Endometrium (tissue), 2 donors: ENCODE results near the gene ACSM5.

ENCODE experiments used
- FAIRE-seq: peaks from 2 replicates; lab custom pipeline; 2012; peaks lifted over from hg19 to GRCh38; lab: Jason Lieb, UNC
- donor health status: control.
- donor health status: control.

ACSM5 gene, protein sequence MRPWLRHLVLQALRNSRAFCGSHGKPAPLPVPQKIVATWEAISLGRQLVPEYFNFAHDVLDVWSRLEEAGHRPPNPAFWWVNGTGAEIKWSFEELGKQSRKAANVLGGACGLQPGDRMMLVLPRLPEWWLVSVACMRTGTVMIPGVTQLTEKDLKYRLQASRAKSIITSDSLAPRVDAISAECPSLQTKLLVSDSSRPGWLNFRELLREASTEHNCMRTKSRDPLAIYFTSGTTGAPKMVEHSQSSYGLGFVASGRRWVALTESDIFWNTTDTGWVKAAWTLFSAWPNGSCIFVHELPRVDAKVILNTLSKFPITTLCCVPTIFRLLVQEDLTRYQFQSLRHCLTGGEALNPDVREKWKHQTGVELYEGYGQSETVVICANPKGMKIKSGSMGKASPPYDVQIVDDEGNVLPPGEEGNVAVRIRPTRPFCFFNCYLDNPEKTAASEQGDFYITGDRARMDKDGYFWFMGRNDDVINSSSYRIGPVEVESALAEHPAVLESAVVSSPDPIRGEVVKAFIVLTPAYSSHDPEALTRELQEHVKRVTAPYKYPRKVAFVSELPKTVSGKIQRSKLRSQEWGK

DNA sequence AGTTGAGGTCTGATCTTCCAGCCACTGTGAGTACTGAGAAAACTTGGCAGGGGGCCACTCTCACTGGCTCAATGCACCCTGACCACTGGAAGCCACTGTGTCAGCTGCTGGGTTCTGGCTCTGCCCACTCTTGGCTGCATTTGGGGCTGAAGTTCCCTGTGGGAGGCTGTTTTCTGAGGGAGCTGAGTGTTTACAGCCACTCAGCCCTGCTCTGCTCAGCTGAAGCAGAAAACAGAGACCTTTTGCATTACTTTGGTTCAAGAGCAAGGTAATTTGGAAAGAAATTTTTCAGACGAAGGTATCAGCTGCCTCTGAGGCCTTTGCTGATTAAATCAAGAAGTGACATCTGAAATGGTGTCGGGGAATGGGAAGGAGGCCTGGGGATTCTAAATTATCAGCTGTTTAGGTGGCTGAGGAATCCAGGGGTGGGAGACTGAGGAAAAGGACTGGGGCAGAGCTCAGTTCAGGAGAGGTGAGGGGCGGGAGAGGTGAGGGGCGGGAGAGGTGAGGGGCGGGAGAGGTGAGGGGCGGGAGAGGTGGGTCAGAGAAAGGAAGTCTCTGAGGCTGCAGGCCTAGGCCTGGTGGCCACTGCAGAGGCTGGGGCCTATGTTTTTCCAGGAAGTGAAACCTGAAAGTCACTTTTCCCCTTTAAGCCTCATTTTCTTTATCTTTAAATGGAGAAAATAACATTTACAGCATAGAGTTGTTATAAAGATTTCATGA is at the start of gene ACSM5:
ACSM5 (plus strand) TSS at position 137 of the 723 bp plus-strand sequence. CDS start 1,951 bp downstream, outside the sequence.
- no peak for FAIRE-seq

DNA sequence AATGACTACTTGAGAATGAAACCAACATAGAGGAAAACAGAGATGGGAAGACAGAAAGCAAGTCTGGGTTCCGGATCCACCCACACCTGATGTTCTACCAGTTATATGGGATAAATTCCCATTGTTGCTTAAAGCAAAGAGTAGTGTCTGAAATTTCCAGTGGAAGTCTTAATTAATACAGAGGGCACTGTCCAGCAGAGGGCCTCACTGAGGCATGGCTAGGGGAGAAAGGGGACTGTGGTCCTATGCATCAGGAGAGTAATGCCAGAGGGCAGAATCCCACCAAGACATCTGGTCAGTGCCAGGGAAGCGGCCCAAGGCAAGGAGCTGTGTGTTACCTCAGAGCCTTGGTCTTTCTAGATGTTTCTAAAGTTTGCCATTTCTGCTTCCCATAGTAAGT is 49.3 kb upstream of the ACSM5 start:
- FAIRE-seq: no peak

DNA sequence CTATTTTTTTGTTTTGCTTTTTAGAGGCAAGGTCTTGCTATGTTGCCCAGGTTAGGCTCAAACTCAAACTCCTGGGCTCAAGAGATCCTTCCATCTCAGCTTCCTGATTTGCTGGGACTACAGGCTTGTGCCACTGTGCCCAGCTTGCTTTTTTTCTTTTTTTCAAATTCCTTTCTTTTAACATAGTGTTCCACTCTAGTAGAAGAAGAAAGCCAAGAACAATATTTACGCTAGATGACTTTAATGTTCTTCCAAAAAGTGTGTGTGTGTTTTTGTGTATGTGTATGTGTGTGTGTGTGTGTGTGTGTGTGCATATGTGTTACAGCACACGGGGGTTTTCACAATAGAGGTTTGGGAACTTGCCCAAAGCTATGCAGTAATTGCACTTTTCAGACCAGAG is 46.1 kb upstream of the ACSM5 start:
- no peak for FAIRE-seq

DNA sequence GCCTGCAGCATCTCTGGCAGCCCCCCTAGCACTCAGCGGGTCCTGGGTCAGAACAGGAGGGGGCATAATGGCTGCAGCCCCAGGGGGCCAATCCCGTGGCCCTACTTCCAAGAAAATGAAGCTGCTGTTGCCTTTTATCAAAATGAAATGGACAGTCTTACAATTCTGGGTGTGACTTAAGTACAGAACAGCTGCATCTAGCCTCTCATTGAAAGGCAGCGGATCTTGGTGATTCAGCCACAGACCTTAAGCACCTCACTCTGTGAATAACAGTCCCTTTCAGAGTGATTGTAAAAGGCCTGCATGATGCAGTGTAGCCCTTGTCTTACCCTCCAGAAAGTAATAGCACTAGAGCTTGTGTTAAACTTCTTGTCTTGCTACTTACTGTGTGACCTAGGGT is 45.3 kb upstream of the ACSM5 start:
- no peak for FAIRE-seq

DNA sequence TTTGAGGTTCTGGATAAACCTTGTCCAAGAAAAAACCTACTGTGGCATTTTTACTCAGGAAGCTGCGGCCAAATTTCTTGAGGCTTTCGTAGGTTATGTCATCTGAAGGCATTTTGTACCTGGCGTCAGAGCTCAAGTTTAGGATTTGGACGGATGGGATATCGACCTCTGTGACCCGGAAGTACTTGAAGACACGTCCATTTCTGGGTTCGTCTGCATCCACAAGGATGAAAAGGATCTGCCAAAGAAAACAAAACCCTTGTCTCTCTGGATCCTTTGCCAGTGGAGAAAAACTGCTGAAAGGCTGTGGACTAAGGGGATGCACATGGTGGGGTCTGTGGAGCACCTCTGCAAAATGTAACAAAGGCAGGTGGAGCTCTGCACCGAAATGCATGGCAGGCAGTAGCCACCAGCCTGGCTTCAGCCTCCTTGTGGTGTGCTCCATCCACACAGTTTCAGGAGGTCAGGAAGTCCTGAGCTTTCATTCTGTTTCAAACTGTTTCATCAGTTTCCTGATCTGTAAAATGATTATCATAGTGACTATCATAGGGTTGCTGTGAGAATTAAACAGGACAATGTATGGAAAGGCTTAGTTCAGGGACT is 39.8 kb upstream of the ACSM5 start:
- no peak for FAIRE-seq

DNA sequence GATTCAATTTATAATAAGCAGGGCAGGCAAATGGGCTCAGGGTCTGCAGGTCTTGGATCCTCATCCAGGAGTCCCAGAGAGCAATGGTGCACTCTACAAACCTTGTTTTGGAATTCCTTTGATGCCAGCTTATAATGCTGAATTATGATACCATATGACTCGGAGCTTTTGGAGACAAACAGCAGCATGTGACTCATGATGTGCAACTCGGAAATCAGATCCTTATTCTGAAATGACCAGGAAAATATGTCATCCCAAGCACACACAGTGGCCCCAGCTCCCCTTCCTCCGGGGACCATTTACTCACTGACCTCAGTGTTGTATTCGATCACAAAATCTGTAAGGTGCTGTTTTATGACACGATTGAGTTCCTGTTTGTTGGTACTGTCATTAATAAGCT is 36.6 kb upstream of the ACSM5 start:
- FAIRE-seq: no peak

DNA sequence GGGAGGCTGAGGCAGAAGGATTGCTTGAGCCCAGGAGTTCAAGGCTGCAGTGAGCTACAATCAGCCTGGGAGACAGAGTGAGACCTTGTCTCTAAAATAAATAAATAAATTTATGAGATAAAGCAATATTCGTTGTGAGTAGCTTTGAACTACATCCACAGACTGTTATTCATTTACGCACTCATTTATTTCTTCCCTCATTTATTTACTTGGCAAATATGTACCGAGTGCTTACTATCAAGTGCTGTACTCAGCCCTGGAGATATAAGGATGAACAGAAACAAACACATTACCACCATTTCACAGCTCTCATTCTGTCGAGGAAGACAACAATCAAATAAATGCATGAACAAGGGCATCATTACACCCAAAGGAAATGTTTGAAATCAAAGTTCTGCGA is 32.2 kb upstream of the ACSM5 start:
- no peak for FAIRE-seq

DNA sequence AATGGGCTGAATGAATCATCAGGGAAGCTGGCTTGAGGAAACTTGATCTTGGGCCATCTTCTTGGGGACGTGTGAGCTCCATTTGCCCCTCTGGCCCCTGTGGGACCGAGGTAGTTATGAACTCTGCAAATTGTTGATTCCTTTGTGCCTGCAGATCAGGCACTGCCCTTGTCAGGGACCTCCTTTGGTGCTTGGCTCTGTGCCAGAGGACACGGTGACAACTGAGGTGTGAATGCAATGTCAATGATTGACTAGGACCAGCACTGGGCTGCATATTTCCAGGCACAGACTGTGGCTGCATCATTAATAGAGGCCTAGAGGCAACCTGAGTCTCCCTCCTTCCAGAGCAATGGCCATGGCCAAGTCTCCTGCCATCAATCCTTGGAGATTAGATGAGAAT is 28.6 kb upstream of the ACSM5 start:
- no peak for FAIRE-seq

DNA sequence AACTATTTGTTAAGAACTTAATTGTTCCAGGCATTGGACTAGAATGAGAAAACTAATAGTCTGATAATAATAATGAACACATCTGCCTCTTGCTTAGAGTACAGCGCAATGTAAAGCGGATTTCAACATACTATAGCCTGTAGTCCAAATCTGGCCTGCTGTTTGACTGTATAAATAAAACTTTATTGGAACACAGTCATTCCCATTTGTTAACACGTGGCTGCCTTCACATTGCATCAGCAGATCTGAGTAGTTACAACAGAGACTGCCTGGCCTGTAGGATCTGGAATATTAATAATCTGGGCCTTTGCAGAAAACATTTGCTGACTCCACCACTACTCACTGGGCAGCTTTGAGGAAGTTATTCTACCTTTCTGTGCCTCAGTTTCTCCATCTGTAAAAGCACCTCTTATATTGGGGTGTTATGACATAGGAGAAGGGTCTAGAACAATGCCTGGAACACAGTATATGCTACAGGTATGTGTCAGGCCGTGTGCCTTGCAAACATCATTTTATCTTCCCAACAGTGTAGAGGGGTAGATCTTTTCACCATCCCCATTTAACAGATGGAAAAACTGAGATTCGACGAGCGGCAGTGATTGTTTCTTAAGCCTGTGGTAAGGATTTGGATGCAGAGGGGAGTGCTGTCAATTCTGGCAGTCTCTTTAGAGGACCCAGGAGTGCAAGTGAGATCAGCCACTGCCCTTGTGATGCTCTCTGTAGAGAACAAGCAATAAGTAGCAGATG is 27.0 kb upstream of the ACSM5 start:
- no peak for FAIRE-seq

DNA sequence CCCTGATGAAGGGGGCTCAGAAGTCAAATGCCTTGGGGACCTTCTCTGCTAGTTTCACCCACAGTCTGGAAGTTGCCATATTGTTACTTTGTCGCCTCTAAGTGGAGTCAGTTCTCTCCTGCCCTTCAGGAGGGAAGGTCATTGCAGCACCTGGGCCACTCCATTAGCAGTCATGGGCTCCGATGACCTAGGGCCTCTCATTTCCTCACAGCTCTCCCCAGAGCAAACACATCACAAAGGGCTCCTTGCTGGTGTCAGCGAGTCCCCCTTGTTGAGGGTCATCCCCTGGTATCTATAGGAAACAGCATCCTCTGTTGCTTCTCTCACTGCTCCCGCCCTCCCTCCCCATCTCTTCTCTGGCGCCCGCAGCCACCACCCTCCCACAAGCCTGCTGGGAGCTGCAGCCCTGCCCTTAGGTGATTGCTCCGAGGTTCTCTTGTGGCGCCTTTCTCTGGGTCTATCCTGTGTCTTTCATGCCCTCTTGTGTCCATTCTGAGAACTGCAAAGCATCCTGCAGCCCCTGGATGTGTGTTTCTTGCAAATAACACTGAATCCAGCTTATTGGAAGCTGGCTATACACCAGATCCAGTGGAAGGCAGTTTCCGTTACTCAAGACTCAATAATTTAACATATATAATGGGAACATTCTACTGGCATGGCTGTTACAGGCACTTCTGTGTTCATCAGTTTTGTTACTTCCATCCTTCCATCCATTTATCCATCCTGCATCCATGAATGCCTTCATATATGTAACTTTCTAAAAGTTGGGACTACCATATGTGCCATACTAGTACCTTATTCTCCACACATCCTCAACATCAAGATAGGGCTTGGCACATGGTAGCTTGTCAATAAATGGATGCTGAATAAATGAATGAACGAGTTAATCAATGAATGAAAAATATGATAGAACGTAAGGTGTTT is 26.0 kb upstream of the ACSM5 start:
- no peak for FAIRE-seq

DNA sequence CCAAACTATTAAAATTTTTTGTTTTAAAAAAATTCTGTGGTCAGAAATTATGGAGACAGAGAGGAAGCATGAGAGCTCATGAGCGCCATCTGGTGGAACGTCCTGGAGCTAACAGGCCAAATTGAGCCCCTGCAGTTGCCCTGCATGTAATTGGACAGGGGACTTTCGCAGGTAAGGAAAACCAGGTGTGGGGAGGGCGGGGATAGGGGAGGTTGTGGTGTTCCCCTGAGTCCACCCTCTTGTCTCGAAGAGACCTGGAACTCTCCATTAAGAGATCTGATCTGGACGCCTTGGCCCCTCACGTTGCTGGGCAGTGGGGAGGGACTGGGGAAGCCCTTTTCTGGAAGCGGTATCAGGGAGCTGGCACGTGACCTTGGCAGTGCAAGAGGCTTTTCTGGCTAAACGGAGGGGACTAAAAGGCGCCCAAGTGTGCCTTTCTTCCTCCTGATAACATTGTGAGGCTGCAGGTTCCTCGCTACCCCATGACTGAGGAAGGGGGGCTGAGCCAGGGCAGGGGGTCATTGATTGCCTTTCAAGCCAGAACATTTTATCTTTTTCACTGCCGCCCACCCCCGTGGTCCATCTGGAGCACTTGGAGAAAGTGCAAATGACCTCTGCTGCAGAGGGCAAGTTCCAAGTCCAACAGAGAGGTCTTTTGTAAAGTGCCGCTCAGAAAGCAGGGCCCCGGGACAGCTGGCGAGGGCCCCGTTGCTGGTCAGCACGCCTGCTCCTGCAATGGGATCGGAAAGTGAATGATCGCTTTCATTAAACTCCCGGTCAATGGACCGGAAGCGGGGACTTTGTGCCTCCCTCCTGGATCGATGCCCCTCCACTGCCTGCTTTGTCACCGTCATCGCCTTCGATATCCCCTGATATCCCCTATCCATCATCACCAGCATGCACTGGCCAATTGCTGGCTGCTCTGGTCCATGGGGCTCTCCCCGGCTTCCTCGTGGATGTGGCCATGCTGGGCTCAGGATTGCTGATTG is 23.2 kb upstream of the ACSM5 start:
- no peak for FAIRE-seq

DNA sequence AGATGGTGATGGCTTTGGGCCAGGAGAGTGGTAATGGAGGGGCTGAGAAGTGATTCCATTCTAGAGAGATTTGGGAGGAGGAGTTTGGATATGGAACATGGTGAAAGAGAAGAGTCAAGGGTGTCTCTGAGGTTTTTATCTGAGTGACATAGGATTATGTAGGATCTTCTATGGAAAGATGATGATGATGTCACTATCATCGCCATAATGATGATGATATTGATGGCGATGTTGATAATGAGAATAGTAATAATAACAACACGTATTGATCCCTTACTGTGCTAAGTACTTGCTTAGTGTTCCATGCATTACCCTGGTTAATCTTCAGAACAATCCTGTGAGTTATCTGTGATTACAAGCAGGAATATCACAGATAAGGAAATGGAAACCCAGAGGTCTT is 21.4 kb upstream of the ACSM5 start:
- no peak for FAIRE-seq

DNA sequence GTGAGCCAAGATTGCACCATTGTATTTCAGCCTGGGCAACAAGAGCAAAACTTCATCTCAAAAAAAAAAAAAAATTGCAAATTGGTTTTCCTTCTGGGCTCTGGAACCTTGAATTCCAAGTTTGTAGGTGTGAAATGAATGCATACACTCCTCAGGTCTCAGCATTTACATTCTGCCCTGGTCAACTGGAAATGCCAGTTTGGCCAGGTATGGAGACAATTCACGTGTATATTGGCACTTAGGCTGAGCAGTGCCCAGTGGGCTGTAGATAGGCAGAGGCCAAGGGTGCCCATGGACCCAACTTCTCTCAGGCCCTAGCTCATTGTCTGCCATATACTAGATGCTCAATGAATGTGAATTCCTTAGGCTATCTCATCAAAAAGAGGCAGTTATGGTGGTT is 20.5 kb upstream of the ACSM5 start:
- FAIRE-seq: no peak

DNA sequence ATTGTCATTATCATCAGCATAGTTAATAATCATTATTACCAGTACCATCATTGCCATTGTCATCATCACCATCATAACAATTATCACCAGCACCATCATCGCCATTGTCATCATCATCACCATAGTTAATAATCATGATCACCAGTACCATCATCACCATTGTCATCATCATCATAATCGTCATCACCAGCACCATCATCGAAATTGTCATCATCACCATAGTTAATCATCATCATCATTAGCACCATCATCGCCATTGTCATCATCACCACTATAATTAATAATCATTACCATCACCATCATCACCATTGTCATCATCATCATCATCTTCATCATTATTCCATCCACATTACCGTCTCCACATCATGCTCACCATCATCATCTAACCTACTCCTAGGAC is 18.3 kb upstream of the ACSM5 start:
- no peak for FAIRE-seq

DNA sequence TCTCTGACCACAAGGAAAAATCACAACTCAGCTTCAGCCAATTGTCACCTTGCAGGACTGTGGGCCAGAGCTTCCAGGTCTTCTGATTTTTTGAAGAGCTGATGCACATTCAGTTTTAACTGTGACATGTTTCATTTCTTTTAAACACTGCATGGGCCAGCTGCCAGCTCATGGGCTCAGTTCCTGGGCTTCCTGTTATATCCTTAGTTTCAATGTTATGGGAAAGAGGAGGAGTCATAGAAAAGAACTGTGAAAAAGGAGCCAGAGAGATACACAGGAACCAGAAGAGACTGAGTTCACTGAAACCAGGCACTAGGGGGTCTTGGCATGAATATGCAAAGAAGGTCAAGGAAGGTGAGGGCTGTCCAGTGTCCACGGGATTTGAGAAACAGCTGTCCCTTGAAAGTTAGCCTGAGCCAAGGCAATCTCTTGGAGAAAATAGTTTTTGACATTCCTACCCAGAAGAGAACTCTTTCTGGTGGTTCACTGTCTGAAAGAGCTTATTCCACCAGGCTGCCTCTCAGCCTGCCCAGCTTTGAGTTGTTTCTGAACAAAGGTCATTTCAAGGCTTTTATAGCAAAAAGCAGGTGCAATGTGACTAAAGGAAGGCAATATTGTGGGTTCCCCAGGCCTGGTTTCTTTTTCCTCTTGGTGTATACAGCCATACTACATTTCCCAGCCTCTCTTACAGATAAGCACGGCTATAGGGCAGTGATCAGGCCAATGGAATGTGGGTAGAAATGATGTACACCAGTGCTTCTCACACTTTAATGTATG is 15.3 kb upstream of the ACSM5 start:
- FAIRE-seq: no peak

DNA sequence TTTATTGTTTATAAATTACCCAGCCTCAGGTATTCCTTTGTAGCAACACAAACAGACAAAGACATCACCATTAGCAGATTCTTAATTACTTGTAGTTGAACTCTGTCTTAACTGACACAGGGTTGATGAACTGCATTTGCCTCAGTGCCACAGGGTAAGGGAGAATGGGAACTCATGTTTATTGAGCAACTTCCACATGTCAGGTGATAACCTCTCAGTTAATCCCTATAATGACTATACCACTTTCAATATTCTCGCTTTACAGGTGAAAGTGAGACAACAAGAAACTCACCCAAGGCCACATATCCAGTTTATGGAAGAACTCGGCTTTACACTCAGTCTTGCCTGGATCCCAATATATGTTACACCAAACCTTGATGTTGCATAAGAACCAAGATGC is 13.4 kb upstream of the ACSM5 start:
- no peak for FAIRE-seq

DNA sequence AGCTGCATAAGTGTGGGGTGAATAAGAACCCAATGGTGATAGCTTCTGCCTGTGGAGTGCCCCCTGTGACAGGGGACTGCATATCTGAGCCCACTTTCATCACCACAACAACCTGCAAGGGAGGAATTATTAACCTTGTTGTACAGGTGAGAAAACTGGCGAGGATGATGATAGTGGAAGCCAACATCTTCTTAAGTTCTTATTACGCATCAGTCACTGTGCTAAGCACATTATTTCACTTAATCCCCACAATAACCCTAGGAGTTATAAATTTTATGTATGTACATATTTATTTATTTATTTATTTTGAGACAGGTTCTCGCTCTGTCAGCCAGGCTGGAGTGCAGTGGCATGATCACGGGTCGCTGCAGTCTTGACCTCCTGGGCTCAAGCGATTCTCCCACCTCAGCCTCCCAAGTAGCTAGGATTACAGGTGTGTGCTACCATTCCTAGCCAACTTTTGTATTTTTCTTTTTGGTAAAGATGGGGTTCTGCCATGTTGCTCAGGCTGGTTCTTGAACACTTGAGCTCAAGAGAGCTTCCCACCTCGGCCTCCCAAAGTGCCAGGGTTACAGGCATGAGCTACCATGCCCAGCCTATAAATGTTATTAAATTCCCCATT is 12.4 kb upstream of the ACSM5 start:
- no peak for FAIRE-seq

DNA sequence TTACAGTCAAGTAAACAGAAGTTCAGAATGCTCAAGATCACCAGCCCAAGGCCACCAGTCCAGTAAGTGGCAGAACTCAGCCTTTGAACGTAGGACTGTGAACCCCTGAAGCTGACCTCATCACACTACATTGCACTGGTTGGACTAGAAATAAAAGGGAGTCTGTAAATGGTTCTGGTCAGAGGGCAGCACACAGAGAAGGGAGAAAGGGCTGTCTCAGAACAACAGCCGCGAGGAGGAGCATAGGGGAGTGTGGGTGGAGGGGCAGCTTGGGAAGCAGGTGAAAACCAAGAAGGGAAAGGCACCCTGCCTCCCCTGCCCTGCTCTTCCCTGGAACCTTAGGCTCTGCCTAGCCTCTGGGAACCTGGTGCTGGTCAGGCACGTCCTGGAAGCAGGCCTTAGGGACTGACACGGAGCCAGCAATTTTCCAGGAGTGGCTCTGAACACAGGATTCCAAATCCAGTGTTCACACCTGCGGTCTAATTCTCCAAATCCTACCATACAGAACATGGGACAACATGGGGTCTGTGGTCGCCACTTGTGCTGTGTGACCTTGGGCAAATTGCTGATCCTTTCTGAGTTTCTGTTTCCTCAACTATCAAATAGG is 11.8 kb upstream of the ACSM5 start:
- no peak for FAIRE-seq
